CD4-positive, alpha-beta T cell (primary cell): Measurements from ENCODE around the gene C7orf33. TPM values are rescaled to one million over a fixed set of nuclear protein-coding genes. Genes with fewer than 3 reads are reported as not detected.

Experiments used
- ATAC-seq: fragments of 200-7000 bp; cut with Tn5 transposase; one replicate; pipeline ENCODE4 v1.10.0; 2022; ENCODE audit warnings: mild to moderate bottlenecking; ENCODE audit not compliant: poor library complexity
- CTCF ChIA-PET: fragments of 350-600 bp; sonication (Branson Sonifier 250); formaldehyde crosslinking; loops from one replicate; lab custom pipeline; 2021; ENCODE audit warnings: antibody characterized with exemption, inconsistent platforms; lab: Charles Lee
- POLR2A ChIA-PET: fragments of 350-600 bp; sonication (Branson Sonifier 250); formaldehyde crosslinking; loops from one replicate; lab custom pipeline; 2021; ENCODE audit warnings: antibody characterized with exemption, inconsistent platforms; lab: Charles Lee
- DNase-seq, 14 experiments: peaks; one replicate each; pipeline ENCODE4 v3.0.0-alpha.2; 2013 to 2020; ENCODE audit warnings: mixed read lengths in 2 of 14
- H3K27ac ChIP-seq, 2 donors: one replicate each; pipeline versions ENCODE4 v1.5.1 to v1.7.0; 2013; ENCODE audit warnings: low read length in 2 of 2, low read depth in 1 of 2, mild to moderate bottlenecking in 1 of 2
- H3K27me3 ChIP-seq, 2 experiments: 1 replicate in 1 of 2; 2 replicates in 1 of 2; pipeline versions ENCODE4 v1.6.1 to v1.7.0; 2013; ENCODE audit warnings: low read length in 2 of 2, control low read depth in 1 of 2, mild to moderate bottlenecking in 1 of 2, moderate library complexity in 1 of 2; ENCODE audit not compliant: insufficient read depth in 2 of 2, control insufficient read depth in 1 of 2
- H3K36me3 ChIP-seq: one replicate; pipeline ENCODE4 v1.6.1; 2013; ENCODE audit warnings: low read length, control low read depth; ENCODE audit not compliant: insufficient read depth
- H3K4me1 ChIP-seq: one replicate; pipeline ENCODE4 v1.6.1; 2013; ENCODE audit warnings: low read length, control low read depth; ENCODE audit not compliant: insufficient read depth
- H3K4me3 ChIP-seq: one replicate; pipeline ENCODE4 v1.5.1; 2013; ENCODE audit warnings: mild to moderate bottlenecking, low read length, moderate library complexity
- H3K9me3 ChIP-seq, 2 experiments: 1 replicate in 1 of 2; 2 replicates in 1 of 2; pipeline versions ENCODE4 v1.6.1 to v1.7.0; 2013; ENCODE audit warnings: low read length in 2 of 2, mild to moderate bottlenecking in 2 of 2, control low read depth in 1 of 2, moderate library complexity in 1 of 2; ENCODE audit not compliant: control insufficient read depth in 1 of 2, insufficient read depth in 1 of 2
- H3K27ac Mint-ChIP-seq: one replicate; pipeline ENCODE4 v1.8.0; 2020; ENCODE audit warnings: mixed read lengths
- H3K27me3 Mint-ChIP-seq: one replicate; pipeline ENCODE4 v1.8.0; 2021; ENCODE audit warnings: mixed read lengths
- H3K36me3 Mint-ChIP-seq: one replicate; pipeline ENCODE4 v1.8.0; 2021; ENCODE audit warnings: low read depth, mixed read lengths
- H3K4me1 Mint-ChIP-seq: one replicate; pipeline ENCODE4 v1.8.0; 2021; ENCODE audit warnings: low read depth, mixed read lengths
- H3K4me3 Mint-ChIP-seq: one replicate; pipeline ENCODE4 v1.8.0; 2020; ENCODE audit warnings: mild to moderate bottlenecking, mixed read lengths
- H3K9me3 Mint-ChIP-seq: one replicate; pipeline ENCODE4 v1.8.0; 2020; ENCODE audit warnings: mixed read lengths
- CTCF ChIP-seq: fragments of 200-600 bp; IDR thresholded peaks from one replicate; pipeline ENCODE4 v1.8.0; 2022; ENCODE audit warnings: antibody characterized with exemption, mild to moderate bottlenecking
- intact Hi-C, 2 experiments: fragments of 100-400 bp; cut with DNase I in 1 of 2; cut with micrococcal nuclease in 1 of 2; formaldehyde crosslinking; loops; one replicate each; pipeline versions ENCODE4 v1.15.1 to v1.9.0; 2023 to 2025; cut with DNase I, micrococcal nuclease
- total RNA-seq, 174 experiments: library from RNA in 2 of 174; stranded (reverse) in 2 of 174; gene quantifications; one replicate each; pipeline ENCODE4 v1.2.3 and lab custom pipeline; 2021 to 2026

The C7orf33 gene
- total RNA-seq, 2 experiments from 2014 or later, result not detected

- no peaks in the 10 kb centered on the region for H3K9me3 ChIP-seq
Measured at GRCh38 chr7:148645898-148646297, 55.3 kb downstream of the C7orf33 start.

GRCh38 chr7:148650232-148650858, 59.8 kb downstream of the C7orf33 start:
- Mint-ChIP-seq H3K27ac (no peak overlapping the region), H3K4me3 (no peak overlapping the region), H3K27me3 (no peaks in the 10 kb centered on the region), H3K4me1 (no peaks in the 10 kb centered on the region), H3K36me3 (no peaks in the 10 kb centered on the region), H3K9me3 (no peaks in the 10 kb centered on the region)
- no peak overlapping the region for H3K4me3 ChIP-seq
- DNase-seq (no peak), ATAC-seq (no peak)
- H3K36me3 ChIP-seq, result no peaks in the 10 kb centered on the region
- ChIA-PET CTCF (no interaction called here), POLR2A (no interaction called here)
- no peaks in the 10 kb centered on the region for H3K9me3 ChIP-seq
- no peak overlapping the region for H3K27ac ChIP-seq
- no peaks in the 10 kb centered on the region for H3K27me3 ChIP-seq
- H3K4me1 ChIP-seq, result no peaks in the 10 kb centered on the region
- intact Hi-C loops, result no loop called here
- TF ChIP-seq CTCF, result no peak

More at GRCh38 chr7:148645898-148646297, 55.3 kb downstream of the C7orf33 start:
- no peaks in the 10 kb centered on the region for H3K36me3 Mint-ChIP-seq
- Histone ChIP-seq H3K4me1 (no peaks in the 10 kb centered on the region), H3K27me3 (peaks cover 0 to 9% of the 10 kb centered on the region in 2 experiments), H3K36me3 (no peaks in the 10 kb centered on the region), H3K4me3 (no peak overlapping the region), H3K27ac (no peak overlapping the region)
- CTCF ChIA-PET, result no interaction called here
- peaks cover 10% of the 10 kb centered on the region for H3K27me3 Mint-ChIP-seq
- H3K4me3 Mint-ChIP-seq, result no peak overlapping the region
- no peak overlapping the region for H3K27ac Mint-ChIP-seq
- TF ChIP-seq CTCF, result no peak
- intact Hi-C loops, result no loop called here
- POLR2A ChIA-PET, result no interaction called here
- ATAC-seq, result no peak
- no peaks in the 10 kb centered on the region for H3K9me3 Mint-ChIP-seq
- no peak for DNase-seq
- H3K4me1 Mint-ChIP-seq, result no peaks in the 10 kb centered on the region

GRCh38 chr7:148652773-148653172, 62.2 kb downstream of the C7orf33 start:
- no peak for TF ChIP-seq CTCF
- Mint-ChIP-seq H3K27ac (no peak overlapping the region), H3K27me3 (no peaks in the 10 kb centered on the region), H3K4me3 (no peak overlapping the region), H3K4me1 (no peaks in the 10 kb centered on the region), H3K9me3 (no peaks in the 10 kb centered on the region), H3K36me3 (no peaks in the 10 kb centered on the region)
- no peak for DNase-seq
- ATAC-seq, result no peak
- no peaks in the 10 kb centered on the region for H3K4me1 ChIP-seq
- intact Hi-C loops, result no loop called here
- no peaks in the 10 kb centered on the region for H3K9me3 ChIP-seq
- no peaks in the 10 kb centered on the region for H3K36me3 ChIP-seq
- CTCF ChIA-PET, result interaction anchor here (1.5 kb wide), 1 partner anchor 77 kb away, joined by 4 read pairs; no protein-coding TSS in a partner anchor
- no peaks in the 10 kb centered on the region for H3K27me3 ChIP-seq
- H3K4me3 ChIP-seq, result no peak overlapping the region
- POLR2A ChIA-PET, result no interaction called here
- no peak overlapping the region for H3K27ac ChIP-seq
